Left ventricle myocardium inferior (tissue), 1 donor: ENCODE results near the gene BBS9. TPM values are rescaled to one million over a fixed set of nuclear protein-coding genes. Genes with fewer than 3 reads are reported as not detected.

Experiments used
- DNase-seq: peaks from one replicate; pipeline ENCODE4 v3.0.0-alpha.2; 2020
- H3K27ac ChIP-seq: fragments of 200-600 bp; replicated peaks from 2 replicates; pipeline ENCODE4 v1.8.0; 2021
- H3K27me3 ChIP-seq: fragments of 200-600 bp; 2 replicates; pipeline ENCODE4 v1.8.0; 2021; ENCODE audit warnings: low read depth
- H3K36me3 ChIP-seq: fragments of 200-600 bp; 2 replicates; pipeline ENCODE4 v1.8.0; 2021
- H3K4me1 ChIP-seq: fragments of 200-600 bp; 2 replicates; pipeline ENCODE4 v1.8.0; 2021
- H3K4me3 ChIP-seq: fragments of 200-600 bp; 2 replicates; pipeline ENCODE4 v1.8.0; 2021; ENCODE audit warnings: mild to moderate bottlenecking, moderate library complexity
- H3K9me3 ChIP-seq: fragments of 200-600 bp; replicated peaks from 2 replicates; pipeline ENCODE4 v1.8.0; 2021
- intact Hi-C: fragments of 100-400 bp; cut with micrococcal nuclease; formaldehyde crosslinking; loops from one replicate; pipeline ENCODE4 v1.11.0; 2022
- total RNA-seq: library from RNA; stranded (reverse); fragmentation: NEBNext Ultra II Directional; extraction: Animal tissue kit (Norgen Biotek cat#: 25700); gene quantifications from one replicate; pipeline ENCODE4 v1.2.1, GENCODE V29; 2021
- TF ChIP-seq, protein P1 (sequence below): fragments of 200-600 bp; IDR thresholded peaks from 2 replicates; pipeline ENCODE4 v1.8.0; 2021; ENCODE audit warnings: antibody characterized with exemption, mild to moderate bottlenecking, borderline replicate concordance
- donor health status: DM: no; HTN: yes; CAD: no; lungs with severe emphysema.

Gene BBS9
- total RNA-seq, 1 donor from 2014 or later, result 13.7 TPM

DNA sequence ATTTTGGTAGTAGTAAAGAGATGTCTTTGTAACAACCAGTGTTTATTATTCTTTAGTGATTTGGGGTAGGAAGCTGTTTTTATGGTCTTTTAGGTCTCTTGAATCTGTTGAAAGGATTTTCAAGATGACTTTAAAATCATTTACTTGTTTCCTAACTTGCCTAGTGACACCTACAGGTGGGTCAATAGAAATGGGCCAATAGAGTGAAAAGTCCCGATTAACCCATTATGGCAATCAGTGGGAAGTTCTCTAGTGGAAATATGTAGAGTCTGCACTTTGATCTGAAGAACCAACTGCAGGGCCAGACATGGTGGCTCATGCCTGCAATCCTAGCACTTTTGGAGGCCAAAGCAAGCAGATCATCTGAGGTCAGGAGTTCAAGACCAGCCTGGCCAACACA is 401.3 kb downstream of the BBS9 start:
- H3K27me3 ChIP-seq, result no peaks in the 10 kb centered on the region
- peaks cover 9% of the 10 kb centered on the region for H3K36me3 ChIP-seq
- TF ChIP-seq, protein P1, sequence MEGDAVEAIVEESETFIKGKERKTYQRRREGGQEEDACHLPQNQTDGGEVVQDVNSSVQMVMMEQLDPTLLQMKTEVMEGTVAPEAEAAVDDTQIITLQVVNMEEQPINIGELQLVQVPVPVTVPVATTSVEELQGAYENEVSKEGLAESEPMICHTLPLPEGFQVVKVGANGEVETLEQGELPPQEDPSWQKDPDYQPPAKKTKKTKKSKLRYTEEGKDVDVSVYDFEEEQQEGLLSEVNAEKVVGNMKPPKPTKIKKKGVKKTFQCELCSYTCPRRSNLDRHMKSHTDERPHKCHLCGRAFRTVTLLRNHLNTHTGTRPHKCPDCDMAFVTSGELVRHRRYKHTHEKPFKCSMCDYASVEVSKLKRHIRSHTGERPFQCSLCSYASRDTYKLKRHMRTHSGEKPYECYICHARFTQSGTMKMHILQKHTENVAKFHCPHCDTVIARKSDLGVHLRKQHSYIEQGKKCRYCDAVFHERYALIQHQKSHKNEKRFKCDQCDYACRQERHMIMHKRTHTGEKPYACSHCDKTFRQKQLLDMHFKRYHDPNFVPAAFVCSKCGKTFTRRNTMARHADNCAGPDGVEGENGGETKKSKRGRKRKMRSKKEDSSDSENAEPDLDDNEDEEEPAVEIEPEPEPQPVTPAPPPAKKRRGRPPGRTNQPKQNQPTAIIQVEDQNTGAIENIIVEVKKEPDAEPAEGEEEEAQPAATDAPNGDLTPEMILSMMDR, result no peak
- intact Hi-C loops, result no loop called here
- no peak for DNase-seq
- H3K9me3 ChIP-seq, result no peaks in the 10 kb centered on the region
- H3K4me1 ChIP-seq, result peaks cover 20% of the 10 kb centered on the region
- no peak overlapping the region for H3K4me3 ChIP-seq
- no peak overlapping the region for H3K27ac ChIP-seq

DNA sequence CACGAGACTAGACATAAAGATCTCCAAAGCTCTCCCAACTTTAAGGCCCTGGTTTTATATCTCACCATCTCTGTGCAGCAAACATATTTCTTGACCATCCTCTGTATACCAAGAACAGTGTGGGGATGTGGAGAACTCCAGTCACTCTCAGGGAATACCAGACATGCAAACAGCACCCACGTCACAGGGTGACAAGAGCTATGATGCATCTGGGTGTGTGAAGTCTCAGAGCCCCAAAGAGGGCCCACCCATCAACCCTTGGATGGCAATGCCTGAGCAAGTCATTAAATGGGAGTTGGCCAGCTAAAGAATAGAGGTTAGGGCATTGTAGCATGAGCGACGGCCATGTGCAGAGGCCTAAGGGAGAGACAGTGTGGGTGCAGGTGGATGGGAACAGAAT is 402.5 kb downstream of the BBS9 start:
- TF ChIP-seq, protein P1, result no peak
- peaks cover 9% of the 10 kb centered on the region for H3K36me3 ChIP-seq
- H3K4me3 ChIP-seq, result no peak overlapping the region
- H3K9me3 ChIP-seq, result no peaks in the 10 kb centered on the region
- intact Hi-C loops, result no loop called here
- H3K4me1 ChIP-seq, result peaks cover 20% of the 10 kb centered on the region
- H3K27ac ChIP-seq, result no peak overlapping the region
- no peaks in the 10 kb centered on the region for H3K27me3 ChIP-seq
- DNase-seq, result no peak

DNA sequence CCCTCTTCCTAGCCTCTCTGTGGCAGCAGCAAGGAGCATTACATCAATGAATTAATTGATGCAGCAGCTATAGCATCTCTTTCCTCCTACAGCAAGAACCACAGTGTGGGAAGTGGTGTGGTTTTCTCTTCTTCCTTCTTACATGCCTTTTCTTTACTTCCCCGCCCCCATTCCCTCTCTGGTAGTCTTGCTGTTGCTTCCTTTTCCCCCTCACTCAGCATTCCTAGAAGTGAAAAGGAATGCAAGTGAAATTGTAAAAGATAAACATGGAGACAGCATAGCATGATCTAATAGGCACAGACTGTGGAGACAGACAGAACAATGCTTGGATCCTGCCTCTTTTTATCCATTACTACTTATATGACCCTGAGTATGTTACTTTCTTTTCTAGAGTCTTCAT is 405.5 kb downstream of the BBS9 start:
- Histone ChIP-seq H3K27me3 (no peaks in the 10 kb centered on the region), H3K36me3 (peaks cover 9% of the 10 kb centered on the region), H3K9me3 (peaks cover 5% of the 10 kb centered on the region), H3K27ac (no peak overlapping the region), H3K4me3 (no peak overlapping the region), H3K4me1 (peaks cover 22% of the 10 kb centered on the region)
- intact Hi-C loops, result no loop called here
- TF ChIP-seq, protein P1, result no peak
- no peak for DNase-seq

DNA sequence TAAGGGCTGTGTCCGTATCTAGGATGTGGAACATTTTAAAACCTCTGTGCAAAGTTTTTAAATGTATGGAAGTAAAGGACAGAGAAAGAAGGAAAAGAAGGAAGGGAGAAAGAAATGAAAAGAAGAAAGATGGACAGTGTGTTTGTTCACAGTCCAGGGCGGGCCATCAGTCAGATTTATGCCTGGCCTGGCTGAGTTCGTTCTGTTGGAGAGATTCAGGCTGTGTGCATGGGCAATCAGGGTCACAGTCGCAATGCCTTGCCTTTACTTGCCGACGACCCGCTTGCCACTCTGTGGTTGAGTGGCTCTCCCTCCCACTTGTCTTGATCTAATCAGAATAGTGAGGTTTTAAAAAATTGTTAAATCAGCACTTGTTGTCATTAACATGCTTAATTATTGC is 406.6 kb downstream of the BBS9 start:
- H3K27me3 ChIP-seq, result no peaks in the 10 kb centered on the region
- peaks cover 5% of the 10 kb centered on the region for H3K9me3 ChIP-seq
- H3K4me3 ChIP-seq, result no peak overlapping the region
- TF ChIP-seq, protein P1, result no peak
- no peak for DNase-seq
- peaks cover 9% of the 10 kb centered on the region for H3K36me3 ChIP-seq
- peaks cover 29% of the 10 kb centered on the region for H3K4me1 ChIP-seq
- H3K27ac ChIP-seq, result no peak overlapping the region
- intact Hi-C loops, result no loop called here

DNA sequence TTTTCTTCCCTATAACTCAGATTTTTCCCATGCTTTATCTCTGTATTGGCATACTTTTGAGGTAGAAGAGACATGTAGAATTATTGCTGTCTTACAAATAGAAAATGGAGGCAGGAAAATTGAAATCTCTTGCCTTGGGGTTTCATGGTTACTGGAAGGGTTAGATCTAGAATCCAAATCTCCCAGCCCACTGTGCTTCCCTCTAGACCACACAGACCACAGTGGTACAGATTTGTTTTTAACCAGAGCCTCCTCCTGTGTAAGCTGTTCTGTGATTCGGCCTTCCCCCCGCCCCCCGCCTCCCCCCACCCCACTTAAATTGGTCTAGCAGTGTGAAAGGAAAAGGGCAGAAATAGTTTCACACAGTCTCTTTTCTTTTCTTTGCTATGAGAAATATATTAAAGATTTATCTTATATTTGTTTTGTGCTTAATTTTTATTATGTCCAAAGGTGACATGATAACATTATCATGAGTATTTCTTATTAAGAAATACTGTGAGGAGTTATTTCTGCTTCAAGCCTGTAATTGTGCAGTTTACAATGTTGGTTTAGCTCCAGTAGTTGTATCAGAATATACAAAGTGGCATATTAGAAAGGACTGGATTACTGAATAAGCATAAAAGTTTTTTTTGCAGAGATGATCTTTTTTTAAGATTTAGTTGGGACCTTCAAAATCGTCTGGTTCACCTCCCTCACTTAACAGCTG is 407.2 kb downstream of the BBS9 start:
- TF ChIP-seq, protein P1, result no peak
- Histone ChIP-seq H3K4me1 (peaks cover 29% of the 10 kb centered on the region), H3K4me3 (no peak overlapping the region), H3K27ac (no peak overlapping the region), H3K36me3 (peaks cover 9% of the 10 kb centered on the region), H3K9me3 (peaks cover 5% of the 10 kb centered on the region), H3K27me3 (no peaks in the 10 kb centered on the region)
- DNase-seq, result no peak
- intact Hi-C loops, result no loop called here
